ENCODE data around the gene CCSER1. TPM values are rescaled to one million over a fixed set of nuclear protein-coding genes. Genes with fewer than 3 reads are reported as not detected.

CCSER1 gene
- total and polyA plus RNA-seq, 2 experiments from 2014 or later: 2.9 to 3.4 TPM

DNA sequence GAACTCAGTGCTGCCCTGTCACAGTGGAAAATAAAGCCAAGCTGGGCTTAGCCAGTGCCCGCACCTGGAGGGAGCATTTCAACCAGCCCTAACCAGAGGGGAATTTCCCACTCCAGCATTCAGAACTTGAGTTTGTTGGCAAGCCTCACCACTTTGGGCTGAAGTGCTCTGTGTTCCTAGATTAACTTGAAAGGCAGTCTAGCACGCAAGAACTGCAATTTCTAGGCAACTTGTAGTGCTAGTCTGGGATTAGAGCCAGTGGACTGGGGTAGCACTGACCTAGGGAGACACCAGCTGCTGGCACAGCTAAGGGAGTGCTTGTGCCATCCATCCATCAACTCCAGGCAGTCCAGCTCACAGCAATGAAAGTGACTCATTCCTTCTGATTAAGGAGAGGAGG is 1115.9 kb downstream of the CCSER1 start:
- Histone ChIP-seq H3F3A (replicated peaks; ENCODE audit: low read depth) (no peaks in the 10 kb centered on the region), H3K4me1 (ENCODE audit: insufficient read depth) (no peaks in the 10 kb centered on the region), H3K79me2 (replicated peaks; ENCODE audit: insufficient read depth) (no peaks in the 10 kb centered on the region), H3K36me3 (ENCODE audit: insufficient read depth) (no peaks in the 10 kb centered on the region), H4K20me1 (replicated peaks; ENCODE audit: insufficient read depth) (no peaks in the 10 kb centered on the region), H3K4me3 (no peak overlapping the region), H3K9me2 (ENCODE audit: insufficient read depth) (peaks cover 10% of the 10 kb centered on the region; the same call in 1 of the 2 replicates), H3K27me3 (ENCODE audit: insufficient read depth) (no peaks in the 10 kb centered on the region), H3K4me2 (no peak overlapping the region), H2AFZ (no peak overlapping the region), H3K27ac (ENCODE audit: low read depth) (no peak overlapping the region)
- TF ChIP-seq JUNB (IDR thresholded peaks at IDR 0.05; ENCODE audit: unreplicated experiment): no peak
- TF ChIP-seq NANOG (IDR thresholded peaks at IDR 0.05; ENCODE audit: borderline replicate concordance): no peak
- TF ChIP-seq, protein P1, sequence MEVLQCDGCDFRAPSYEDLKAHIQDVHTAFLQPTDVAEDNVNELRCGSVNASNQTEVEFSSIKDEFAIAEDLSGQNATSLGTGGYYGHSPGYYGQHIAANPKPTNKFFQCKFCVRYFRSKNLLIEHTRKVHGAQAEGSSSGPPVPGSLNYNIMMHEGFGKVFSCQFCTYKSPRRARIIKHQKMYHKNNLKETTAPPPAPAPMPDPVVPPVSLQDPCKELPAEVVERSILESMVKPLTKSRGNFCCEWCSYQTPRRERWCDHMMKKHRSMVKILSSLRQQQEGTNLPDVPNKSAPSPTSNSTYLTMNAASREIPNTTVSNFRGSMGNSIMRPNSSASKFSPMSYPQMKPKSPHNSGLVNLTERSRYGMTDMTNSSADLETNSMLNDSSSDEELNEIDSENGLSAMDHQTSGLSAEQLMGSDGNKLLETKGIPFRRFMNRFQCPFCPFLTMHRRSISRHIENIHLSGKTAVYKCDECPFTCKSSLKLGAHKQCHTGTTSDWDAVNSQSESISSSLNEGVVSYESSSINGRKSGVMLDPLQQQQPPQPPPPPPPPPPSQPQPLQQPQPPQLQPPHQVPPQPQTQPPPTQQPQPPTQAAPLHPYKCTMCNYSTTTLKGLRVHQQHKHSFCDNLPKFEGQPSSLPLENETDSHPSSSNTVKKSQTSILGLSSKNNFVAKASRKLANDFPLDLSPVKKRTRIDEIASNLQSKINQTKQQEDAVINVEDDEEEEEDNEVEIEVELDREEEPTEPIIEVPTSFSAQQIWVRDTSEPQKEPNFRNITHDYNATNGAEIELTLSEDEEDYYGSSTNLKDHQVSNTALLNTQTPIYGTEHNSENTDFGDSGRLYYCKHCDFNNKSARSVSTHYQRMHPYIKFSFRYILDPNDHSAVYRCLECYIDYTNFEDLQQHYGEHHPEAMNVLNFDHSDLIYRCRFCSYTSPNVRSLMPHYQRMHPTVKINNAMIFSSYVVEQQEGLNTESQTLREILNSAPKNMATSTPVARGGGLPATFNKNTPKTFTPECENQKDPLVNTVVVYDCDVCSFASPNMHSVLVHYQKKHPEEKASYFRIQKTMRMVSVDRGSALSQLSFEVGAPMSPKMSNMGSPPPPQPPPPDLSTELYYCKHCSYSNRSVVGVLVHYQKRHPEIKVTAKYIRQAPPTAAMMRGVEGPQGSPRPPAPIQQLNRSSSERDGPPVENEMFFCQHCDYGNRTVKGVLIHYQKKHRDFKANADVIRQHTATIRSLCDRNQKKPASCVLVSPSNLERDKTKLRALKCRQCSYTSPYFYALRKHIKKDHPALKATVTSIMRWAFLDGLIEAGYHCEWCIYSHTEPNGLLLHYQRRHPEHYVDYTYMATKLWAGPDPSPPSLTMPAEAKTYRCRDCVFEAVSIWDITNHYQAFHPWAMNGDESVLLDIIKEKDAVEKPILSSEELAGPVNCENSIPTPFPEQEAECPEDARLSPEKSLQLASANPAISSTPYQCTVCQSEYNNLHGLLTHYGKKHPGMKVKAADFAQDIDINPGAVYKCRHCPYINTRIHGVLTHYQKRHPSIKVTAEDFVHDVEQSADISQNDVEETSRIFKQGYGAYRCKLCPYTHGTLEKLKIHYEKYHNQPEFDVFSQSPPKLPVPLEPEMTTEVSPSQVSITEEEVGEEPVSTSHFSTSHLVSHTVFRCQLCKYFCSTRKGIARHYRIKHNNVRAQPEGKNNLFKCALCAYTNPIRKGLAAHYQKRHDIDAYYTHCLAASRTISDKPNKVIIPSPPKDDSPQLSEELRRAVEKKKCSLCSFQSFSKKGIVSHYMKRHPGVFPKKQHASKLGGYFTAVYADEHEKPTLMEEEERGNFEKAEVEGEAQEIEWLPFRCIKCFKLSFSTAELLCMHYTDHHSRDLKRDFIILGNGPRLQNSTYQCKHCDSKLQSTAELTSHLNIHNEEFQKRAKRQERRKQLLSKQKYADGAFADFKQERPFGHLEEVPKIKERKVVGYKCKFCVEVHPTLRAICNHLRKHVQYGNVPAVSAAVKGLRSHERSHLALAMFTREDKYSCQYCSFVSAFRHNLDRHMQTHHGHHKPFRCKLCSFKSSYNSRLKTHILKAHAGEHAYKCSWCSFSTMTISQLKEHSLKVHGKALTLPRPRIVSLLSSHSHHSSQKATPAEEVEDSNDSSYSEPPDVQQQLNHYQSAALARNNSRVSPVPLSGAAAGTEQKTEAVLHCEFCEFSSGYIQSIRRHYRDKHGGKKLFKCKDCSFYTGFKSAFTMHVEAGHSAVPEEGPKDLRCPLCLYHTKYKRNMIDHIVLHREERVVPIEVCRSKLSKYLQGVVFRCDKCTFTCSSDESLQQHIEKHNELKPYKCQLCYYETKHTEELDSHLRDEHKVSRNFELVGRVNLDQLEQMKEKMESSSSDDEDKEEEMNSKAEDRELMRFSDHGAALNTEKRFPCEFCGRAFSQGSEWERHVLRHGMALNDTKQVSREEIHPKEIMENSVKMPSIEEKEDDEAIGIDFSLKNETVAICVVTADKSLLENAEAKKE (CRISPR knock-in tag; IDR thresholded peaks at IDR 0.05): no peak
- no peak for TF ChIP-seq CREB1 (CRISPR knock-in tag; IDR thresholded peaks at IDR 0.05; ENCODE audit: low read depth)
- TF ChIP-seq, protein P2, sequence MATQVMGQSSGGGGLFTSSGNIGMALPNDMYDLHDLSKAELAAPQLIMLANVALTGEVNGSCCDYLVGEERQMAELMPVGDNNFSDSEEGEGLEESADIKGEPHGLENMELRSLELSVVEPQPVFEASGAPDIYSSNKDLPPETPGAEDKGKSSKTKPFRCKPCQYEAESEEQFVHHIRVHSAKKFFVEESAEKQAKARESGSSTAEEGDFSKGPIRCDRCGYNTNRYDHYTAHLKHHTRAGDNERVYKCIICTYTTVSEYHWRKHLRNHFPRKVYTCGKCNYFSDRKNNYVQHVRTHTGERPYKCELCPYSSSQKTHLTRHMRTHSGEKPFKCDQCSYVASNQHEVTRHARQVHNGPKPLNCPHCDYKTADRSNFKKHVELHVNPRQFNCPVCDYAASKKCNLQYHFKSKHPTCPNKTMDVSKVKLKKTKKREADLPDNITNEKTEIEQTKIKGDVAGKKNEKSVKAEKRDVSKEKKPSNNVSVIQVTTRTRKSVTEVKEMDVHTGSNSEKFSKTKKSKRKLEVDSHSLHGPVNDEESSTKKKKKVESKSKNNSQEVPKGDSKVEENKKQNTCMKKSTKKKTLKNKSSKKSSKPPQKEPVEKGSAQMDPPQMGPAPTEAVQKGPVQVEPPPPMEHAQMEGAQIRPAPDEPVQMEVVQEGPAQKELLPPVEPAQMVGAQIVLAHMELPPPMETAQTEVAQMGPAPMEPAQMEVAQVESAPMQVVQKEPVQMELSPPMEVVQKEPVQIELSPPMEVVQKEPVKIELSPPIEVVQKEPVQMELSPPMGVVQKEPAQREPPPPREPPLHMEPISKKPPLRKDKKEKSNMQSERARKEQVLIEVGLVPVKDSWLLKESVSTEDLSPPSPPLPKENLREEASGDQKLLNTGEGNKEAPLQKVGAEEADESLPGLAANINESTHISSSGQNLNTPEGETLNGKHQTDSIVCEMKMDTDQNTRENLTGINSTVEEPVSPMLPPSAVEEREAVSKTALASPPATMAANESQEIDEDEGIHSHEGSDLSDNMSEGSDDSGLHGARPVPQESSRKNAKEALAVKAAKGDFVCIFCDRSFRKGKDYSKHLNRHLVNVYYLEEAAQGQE (IDR thresholded peaks at IDR 0.05; ENCODE audit: unreplicated experiment): no peak
- TF ChIP-seq, protein P3, sequence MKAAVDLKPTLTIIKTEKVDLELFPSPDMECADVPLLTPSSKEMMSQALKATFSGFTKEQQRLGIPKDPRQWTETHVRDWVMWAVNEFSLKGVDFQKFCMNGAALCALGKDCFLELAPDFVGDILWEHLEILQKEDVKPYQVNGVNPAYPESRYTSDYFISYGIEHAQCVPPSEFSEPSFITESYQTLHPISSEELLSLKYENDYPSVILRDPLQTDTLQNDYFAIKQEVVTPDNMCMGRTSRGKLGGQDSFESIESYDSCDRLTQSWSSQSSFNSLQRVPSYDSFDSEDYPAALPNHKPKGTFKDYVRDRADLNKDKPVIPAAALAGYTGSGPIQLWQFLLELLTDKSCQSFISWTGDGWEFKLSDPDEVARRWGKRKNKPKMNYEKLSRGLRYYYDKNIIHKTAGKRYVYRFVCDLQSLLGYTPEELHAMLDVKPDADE (IDR thresholded peaks at IDR 0.05): no peak
- no peak for TF ChIP-seq ZNF331 (CRISPR knock-in tag; IDR thresholded peaks at IDR 0.05; ENCODE audit: low read depth)
- TF ChIP-seq STAT1 (IDR thresholded peaks at IDR 0.05; ENCODE audit: unreplicated experiment): no peak
- no peak for TF ChIP-seq EZH2 (IDR thresholded peaks at IDR 0.05; ENCODE audit: low read depth, unreplicated experiment)
- TF ChIP-seq ZNF114 (CRISPR knock-in tag; IDR thresholded peaks at IDR 0.05): no peak
- no peak for TF ChIP-seq POLR2AphosphoS5 (IDR thresholded peaks at IDR 0.05; ENCODE audit: low read depth)
- no peak for TF ChIP-seq EZH2phosphoT487 (IDR thresholded peaks at IDR 0.05; ENCODE audit: unreplicated experiment)
- TF ChIP-seq, protein P4, sequence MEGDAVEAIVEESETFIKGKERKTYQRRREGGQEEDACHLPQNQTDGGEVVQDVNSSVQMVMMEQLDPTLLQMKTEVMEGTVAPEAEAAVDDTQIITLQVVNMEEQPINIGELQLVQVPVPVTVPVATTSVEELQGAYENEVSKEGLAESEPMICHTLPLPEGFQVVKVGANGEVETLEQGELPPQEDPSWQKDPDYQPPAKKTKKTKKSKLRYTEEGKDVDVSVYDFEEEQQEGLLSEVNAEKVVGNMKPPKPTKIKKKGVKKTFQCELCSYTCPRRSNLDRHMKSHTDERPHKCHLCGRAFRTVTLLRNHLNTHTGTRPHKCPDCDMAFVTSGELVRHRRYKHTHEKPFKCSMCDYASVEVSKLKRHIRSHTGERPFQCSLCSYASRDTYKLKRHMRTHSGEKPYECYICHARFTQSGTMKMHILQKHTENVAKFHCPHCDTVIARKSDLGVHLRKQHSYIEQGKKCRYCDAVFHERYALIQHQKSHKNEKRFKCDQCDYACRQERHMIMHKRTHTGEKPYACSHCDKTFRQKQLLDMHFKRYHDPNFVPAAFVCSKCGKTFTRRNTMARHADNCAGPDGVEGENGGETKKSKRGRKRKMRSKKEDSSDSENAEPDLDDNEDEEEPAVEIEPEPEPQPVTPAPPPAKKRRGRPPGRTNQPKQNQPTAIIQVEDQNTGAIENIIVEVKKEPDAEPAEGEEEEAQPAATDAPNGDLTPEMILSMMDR (conservative IDR thresholded peaks at IDR 0.05; ENCODE audit: low read depth in 2 of 2): no peak
- ATAC-seq (no peak), DNase-seq (ENCODE audit: low spot score) (no peak)
- Mint-ChIP-seq H3K27ac (no peak overlapping the region), H3K4me1 (no peaks in the 10 kb centered on the region), H3K9me3 (peaks cover 3% of the 10 kb centered on the region; the same call in 1 of the 3 replicates), H3K4me3 (no peak overlapping the region), H3K27me3 (ENCODE audit: insufficient read depth, low read depth, poor library complexity) (no peaks in the 10 kb centered on the region), H3K36me3 (ENCODE audit: low read depth) (peaks cover 3% of the 10 kb centered on the region; the same call in 1 of the 3 replicates)
